ENCODE data around the gene MTMR3.

Gene MTMR3

DNA sequence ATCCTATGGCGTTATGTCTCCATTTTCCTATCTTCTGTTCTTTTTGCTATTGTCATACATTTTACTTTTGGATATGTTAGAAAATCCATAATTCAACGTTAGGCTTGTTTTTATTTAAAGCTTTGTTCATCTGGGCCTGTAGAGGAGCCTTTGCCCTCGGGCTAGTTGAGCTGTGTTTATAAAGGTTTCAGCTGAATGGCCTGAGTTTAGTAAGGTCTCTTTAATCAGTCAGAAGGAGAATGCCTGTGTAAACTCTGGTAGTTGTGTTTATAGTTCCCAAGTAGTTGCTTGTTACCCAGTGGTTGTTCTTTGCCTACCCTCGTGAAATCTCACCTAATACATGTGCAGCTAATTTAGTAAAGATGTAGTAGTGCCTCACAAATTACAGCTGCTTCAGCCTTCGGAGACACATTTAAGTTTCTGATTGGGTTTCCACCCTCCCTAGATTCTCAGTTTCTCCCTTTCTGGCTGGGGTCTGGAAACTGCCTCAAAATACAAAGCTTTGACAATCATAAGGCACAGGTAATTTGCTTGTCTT is 33.1 kb downstream of the MTMR3 start:
- no peak for DNase-seq

- no peak for DNase-seq
Observed at GRCh38 chr22:29917052-29917902, 34.3 kb downstream of the MTMR3 start.

GRCh38 chr22:29925402-29925801 is 42.4 kb downstream of the MTMR3 start:
- no peak for DNase-seq

- DNase-seq: no peak
Observed at GRCh38 chr22:29926057-29926456, 43.1 kb downstream of the MTMR3 start.

DNA sequence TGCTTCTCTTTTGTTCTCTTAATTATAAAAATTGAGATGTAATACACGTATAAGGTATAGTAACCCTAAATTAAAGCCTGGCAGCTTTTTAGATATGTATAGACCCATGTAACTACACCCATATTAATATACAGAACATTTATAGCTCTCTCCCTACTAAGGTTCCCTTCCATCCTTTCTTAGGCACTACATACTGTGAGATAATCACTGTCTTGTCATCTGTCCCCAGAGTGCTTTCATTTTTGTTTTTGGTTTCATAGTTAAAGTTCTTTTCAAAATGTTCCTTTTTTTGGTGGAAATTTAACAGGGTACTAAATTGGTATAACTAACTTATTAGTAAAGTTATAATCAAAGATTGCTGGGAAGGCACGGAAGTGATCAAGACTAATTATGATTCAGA is 49.2 kb downstream of the MTMR3 start:
- DNase-seq: no peak

DNA sequence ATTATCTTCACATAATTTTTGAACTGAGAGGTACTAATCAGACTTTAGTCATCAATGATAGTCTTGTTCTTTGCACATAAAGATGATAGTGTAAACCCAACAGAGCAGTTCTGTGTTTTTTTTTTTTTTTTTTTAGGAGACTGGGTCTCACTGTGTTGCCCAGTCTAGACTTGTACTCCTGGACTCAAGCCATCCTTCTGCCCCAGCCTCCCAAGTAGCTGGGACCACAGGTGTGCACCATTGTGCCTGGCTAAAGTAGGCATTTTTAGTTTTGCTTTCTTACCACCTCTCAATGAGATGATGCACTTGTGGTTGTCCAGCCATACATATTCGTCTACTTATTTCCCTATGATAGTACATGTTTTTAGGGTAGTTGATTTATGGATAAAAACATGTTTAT is 50.6 kb downstream of the MTMR3 start:
- DNase-seq: no peak

- no peak for DNase-seq
Observed at GRCh38 chr22:29934596-29934995, 51.6 kb downstream of the MTMR3 start.

- no peak for DNase-seq
Observed at GRCh38 chr22:29936186-29936585, 53.2 kb downstream of the MTMR3 start.

DNA sequence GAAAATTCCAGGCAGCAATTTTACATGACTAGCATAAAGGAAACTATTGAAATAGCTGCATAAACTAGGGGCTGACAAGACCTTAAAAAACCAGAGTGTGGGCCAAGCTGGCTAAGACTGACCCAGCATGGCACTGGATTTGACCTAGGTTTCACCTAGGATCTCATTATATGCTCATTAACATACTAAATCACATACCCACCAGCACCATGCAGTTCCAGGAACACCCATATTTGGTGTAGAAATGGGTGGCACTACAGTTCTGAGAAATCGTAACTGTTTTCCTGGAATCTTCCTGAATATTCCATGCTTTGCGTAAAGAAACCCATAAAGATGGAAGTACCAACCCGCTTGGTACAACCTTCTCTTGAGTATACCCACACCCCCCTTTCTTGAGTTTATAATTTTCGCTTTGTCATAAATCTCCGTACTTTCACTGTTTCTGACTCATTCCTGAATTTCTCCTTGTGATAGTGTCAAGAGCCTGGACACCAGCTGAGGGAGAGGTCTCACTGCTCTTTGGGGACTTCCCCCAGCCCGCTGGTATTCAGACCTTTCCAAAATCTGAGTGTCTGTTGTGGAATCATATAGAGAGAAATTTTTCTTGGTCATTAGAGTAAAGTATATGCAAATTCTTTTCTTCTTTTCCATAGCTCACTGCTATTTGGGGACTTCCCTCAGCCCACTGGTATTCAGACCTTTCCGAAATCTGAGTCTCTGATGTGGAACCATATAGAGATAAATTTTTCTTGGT is 55.1 kb downstream of the MTMR3 start:
- no peak for DNase-seq

DNA sequence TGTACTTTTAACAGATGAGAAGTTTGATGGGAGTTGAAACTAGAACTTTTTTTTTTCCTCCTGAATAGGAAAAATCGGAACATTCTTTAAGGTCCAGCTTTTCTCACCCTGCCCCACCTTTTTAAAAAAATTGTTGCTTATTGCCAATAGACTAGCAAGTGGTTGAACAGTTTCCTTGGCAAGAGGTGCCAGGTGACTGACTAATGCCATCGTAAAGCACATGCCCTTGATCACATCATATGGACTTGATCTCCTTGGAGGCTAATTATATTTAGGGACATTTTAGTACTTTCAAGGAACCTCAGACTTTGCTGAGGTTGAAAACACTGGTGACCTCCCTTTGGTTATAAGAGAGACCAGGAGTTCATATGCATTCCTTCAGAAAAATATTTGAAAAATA is 57.6 kb downstream of the MTMR3 start:
- no peak for DNase-seq

DNA sequence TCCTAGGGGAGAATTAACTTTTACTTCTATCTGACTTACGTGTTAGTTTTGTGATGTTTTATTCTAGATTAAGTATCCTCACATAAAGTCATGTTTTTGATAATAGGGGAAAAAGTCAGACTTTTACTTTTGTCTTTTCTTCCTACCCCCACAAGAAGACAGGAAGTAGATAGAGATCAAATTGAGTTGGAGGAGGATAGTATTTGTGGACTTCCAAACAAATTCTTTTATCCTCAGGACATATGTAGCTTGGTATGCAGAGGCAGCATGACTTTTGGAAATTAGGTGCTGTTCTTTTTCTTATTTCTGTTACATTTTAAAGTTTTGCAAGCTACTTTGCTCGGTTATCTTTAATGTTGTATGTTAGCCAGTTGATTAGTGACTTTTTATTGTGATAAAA is 61.4 kb downstream of the MTMR3 start:
- no peak for DNase-seq

GRCh38 chr22:29945435-29945834 is 62.5 kb downstream of the MTMR3 start:
- no peak for DNase-seq

DNA sequence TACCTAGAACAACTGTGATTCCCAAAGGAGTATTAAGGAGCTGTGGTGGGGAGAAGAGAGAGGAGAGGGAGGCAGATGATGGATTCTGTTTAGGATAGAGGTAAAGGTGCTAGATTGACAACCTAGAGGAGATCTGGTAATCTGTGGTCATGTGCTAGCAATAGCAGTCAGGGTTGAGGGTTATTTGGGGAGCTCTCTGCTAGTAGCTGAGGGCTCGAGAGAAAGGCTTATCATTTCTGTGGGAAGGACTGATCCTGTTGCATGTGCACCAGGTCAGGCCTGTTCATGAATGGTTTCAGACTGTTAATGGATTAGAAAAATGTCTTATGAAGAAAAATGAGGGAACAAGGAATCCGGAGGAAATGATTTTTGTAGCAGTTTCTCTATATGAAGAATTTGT is 63.2 kb downstream of the MTMR3 start:
- DNase-seq: no peak

- DNase-seq: peak; percentile 62
Observed at GRCh38 chr22:29947410-29948384, 64.7 kb downstream of the MTMR3 start.

GRCh38 chr22:29948385-29948769 is 65.4 kb downstream of the MTMR3 start:
- no peak for DNase-seq

DNA sequence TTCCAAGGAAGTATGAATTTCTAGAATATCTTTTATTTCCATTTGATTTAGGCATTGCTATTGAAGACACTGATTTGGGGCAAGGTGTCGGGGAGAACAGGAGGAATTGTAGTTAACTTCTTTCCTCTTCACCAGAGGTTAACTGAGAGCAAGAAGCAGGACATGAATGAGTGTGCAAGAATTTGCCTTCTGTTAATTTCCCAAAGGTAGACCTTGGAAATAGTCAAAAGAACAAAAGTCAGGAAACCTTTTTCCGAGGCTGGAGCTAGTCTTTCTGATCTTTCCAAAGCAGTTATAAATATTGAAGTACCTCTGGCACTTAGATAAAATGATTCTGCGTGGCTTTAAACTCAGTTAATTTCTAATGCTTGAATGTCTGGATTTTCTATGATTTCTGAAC is 66.9 kb downstream of the MTMR3 start:
- DNase-seq: no peak

DNA sequence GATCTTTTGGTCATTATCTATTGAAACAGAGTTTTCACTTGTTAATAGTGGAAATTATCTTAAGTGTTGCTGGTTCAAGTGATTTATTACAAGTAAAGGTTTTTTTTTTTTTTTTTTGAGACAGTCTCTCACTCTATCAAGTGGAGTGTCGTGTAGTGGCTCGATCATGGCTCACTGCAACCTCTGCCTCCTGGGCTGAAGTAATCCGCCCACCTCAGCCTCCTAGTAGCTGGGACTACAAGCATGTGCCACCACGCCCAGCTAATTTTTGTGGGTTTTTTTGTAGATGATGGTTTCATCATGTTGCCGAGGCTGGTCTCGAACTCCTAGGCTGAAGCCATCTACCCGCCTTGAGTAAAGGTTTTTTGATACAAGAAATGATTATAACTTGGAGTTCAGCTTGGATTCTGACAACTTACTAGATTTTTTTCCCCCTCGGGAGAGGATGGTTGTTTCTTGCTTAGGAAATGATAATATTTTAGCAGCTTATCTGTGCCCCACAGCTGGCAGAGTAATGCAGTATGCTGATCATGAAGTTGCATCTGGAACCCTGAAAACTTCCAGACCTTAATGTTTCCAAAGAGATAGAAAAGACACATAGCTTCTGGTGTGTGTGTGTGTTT is 68.9 kb downstream of the MTMR3 start:
- DNase-seq: no peak

DNA sequence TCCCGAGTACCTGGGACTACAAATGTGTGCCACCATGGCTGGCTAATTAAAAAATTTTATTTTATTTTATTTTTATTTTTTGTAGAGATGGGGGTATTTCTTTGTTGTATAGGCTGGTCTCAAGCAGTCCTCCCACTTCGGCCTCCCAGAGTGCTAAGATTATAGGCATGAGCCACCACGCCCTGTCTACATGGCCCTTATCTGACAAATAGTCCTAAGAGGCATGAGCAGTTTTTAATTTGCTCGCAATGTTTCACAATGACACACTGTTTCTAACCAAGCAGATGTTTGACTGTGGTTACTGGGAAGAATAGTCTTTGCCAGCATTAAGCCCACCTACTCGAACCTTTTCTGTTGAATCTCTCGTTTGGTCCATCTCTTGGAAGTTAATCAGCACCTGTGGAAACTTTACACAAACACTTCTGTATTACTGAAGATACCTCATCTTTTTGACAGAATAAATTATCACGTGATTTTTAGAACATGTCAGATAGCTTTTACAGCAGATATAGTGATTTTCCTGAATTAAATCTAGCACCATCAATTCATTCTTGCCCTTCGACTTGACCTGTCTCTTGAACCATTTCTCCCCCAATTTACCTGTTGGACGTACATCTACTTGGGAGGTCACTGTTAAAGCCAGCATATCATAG is 71.4 kb downstream of the MTMR3 start:
- no peak for DNase-seq

DNA sequence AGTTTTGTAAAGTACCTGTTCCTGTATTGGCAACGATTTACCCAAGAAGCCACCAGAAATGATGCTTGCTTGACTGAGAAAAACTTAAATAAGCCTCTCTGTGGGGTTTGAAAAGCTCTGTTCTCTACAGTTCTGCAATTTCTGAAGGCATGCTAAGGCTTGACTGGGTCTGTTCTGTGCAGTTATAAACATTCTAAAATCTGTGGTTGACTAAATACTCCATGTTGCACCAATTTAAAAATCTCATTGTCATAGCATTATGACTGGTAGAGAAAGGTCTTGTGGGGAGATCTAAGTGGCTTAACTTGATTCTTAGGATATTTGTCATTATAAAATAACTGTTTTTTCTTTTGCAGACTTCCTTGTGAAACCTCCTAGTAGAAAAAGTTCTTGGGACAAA is 73.7 kb downstream of the MTMR3 start:
- no peak for DNase-seq

GRCh38 chr22:29958170-29958569 is 75.2 kb downstream of the MTMR3 start:
- DNase-seq: no peak

- DNase-seq: no peak
Observed at GRCh38 chr22:29964776-29965175, 81.8 kb downstream of the MTMR3 start.

DNA sequence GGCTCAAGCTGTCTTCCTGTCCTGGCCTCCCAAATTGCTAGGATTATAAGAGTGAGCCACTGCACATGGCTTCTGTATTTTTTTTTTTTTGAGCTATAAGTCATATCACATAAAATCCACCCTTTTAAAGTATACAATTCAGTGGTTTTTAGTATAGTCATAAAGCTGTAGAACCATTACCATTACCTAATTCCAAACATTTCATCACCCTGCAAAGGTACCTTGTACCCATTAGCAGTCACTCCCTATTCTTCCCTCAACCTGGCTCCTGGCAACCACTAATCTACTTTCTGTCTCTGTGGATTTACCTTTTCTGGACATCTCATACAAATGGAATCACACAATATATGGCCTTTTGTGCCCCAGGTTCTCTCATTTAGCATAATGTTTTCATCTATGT is 84.5 kb downstream of the MTMR3 start:
- no peak for DNase-seq

All from fibroblast of skin of back (primary cell).